Neural cell (in vitro differentiated cells): ENCODE measurements around the gene COG1. TPM values are rescaled to one million over a fixed set of nuclear protein-coding genes. Genes with fewer than 3 reads are reported as not detected.
A peak's percentile ranks its signal among the peaks of the same experiment; 100 is the strongest.

Experiments used
- H2AFZ ChIP-seq: fragments of 200-600, 300-800 bp; sonication (generic), shearing (Covaris generic); 2 replicates; pipeline ENCODE4 v1.6.0; 2014; ENCODE audit warnings: low read depth, mild to moderate bottlenecking, antibody characterized with exemption, low read length, moderate library complexity
- H3F3A ChIP-seq: fragments of 200-600 bp; shearing (Covaris generic); 2 replicates; pipeline ENCODE4 v1.6.1; 2016; ENCODE audit warnings: mild to moderate bottlenecking, moderate library complexity, mixed read lengths, antibody characterized with exemption, low read length; ENCODE audit not compliant: insufficient read depth, poor library complexity, severe bottlenecking
- H3K27ac ChIP-seq: fragments of 200-600, 300-800 bp; sonication (generic), shearing (Covaris generic); 2 replicates; pipeline ENCODE4 v1.5.1; 2014; ENCODE audit warnings: mild to moderate bottlenecking, low read length, moderate library complexity
- H3K27me3 ChIP-seq: fragments of 300-800, 200-600 bp; sonication (generic), shearing (Covaris generic); 2 replicates; pipeline ENCODE4 v1.6.0; 2014; ENCODE audit warnings: mild to moderate bottlenecking, low read depth, low read length, moderate library complexity; ENCODE audit not compliant: insufficient read depth
- H3K36me3 ChIP-seq: fragments of 300-800, 200-600 bp; sonication (generic), shearing (Covaris generic); 2 replicates; pipeline ENCODE4 v1.5.1; 2014; ENCODE audit warnings: mild to moderate bottlenecking, antibody characterized with exemption, low read length, moderate library complexity; ENCODE audit not compliant: insufficient read depth
- H3K4me2 ChIP-seq: fragments of 300-800, 200-600 bp; sonication (generic), shearing (Covaris generic); 2 replicates; pipeline ENCODE4 v1.6.0; 2014; ENCODE audit warnings: mild to moderate bottlenecking, low read length
- H3K4me3 ChIP-seq: fragments of 300-800, 200-600 bp; sonication (generic), shearing (Covaris generic); 2 replicates; pipeline ENCODE4 v1.5.1; 2014; ENCODE audit warnings: mild to moderate bottlenecking, low read length, moderate library complexity
- H3K79me2 ChIP-seq: fragments of 200-600 bp; shearing (Covaris generic); replicated peaks from 2 replicates; pipeline ENCODE4 v1.6.0; 2014; ENCODE audit warnings: mild to moderate bottlenecking, low read length, moderate library complexity; ENCODE audit not compliant: insufficient read depth
- H3K9ac ChIP-seq: fragments of 300-800, 200-600 bp; sonication (generic), shearing (Covaris generic); 2 replicates; pipeline ENCODE4 v1.6.1; 2016; ENCODE audit warnings: mild to moderate bottlenecking, low read length, mixed read lengths
- H3K9me2 ChIP-seq: fragments of 200-600 bp; shearing (Covaris generic); 2 replicates; pipeline ENCODE4 v1.6.1; 2016; ENCODE audit warnings: mild to moderate bottlenecking, low read length, mixed read lengths; ENCODE audit not compliant: insufficient read depth
- H3K9me3 ChIP-seq: fragments of 200-600, 300-800 bp; sonication (generic), shearing (Covaris generic); 2 replicates; pipeline ENCODE4 v1.6.1; 2016; ENCODE audit warnings: mild to moderate bottlenecking, mixed run types, low read length, moderate library complexity, mixed read lengths
- H4K20me1 ChIP-seq: fragments of 200-600 bp; shearing (Covaris generic); 2 replicates; pipeline ENCODE4 v1.6.1; 2016; ENCODE audit warnings: mild to moderate bottlenecking, mixed run types; ENCODE audit not compliant: insufficient read depth
- EP300 ChIP-seq: fragments of 450-650 bp; conservative IDR thresholded peaks from 2 replicates; pipeline ENCODE4 v1.6.1; 2014; ENCODE audit warnings: antibody characterized with exemption, mild to moderate bottlenecking, moderate library complexity; ENCODE audit not compliant: poor library complexity, severe bottlenecking
- EZH2 ChIP-seq: fragments of 200-600, 300-800 bp; shearing (Covaris generic), sonication (generic); IDR thresholded peaks from 2 replicates; pipeline ENCODE4 v1.6.1; 2014; ENCODE audit warnings: antibody characterized with exemption, low read length, borderline replicate concordance, mild to moderate bottlenecking; ENCODE audit not compliant: insufficient read depth, poor library complexity, severe bottlenecking
- MXI1 ChIP-seq: fragments of 450-650 bp; conservative IDR thresholded peaks from 2 replicates; pipeline ENCODE4 v1.6.1; 2014; ENCODE audit warnings: antibody characterized with exemption, mild to moderate bottlenecking; ENCODE audit not compliant: poor library complexity, severe bottlenecking
- POLR2AphosphoS5 ChIP-seq: IDR thresholded peaks from 2 replicates; pipeline ENCODE4 v1.6.1; 2012
- RAD21 ChIP-seq: fragments of 450-650 bp; conservative IDR thresholded peaks from 2 replicates; pipeline ENCODE4 v1.6.1; 2014; ENCODE audit warnings: antibody characterized with exemption, mild to moderate bottlenecking, moderate library complexity
- SMC3 ChIP-seq: fragments of 450-650 bp; conservative IDR thresholded peaks from 2 replicates; pipeline ENCODE4 v1.6.1; 2014; ENCODE audit warnings: antibody characterized with exemption, mild to moderate bottlenecking, moderate library complexity; ENCODE audit not compliant: poor library complexity
- TAF1 ChIP-seq: IDR thresholded peaks from 2 replicates; pipeline ENCODE4 v1.6.1; 2012; ENCODE audit warnings: low read depth
- polyA plus RNA-seq: library from polyadenylated mRNA; depleted of rRNA; stranded (reverse); fragments of >200 nt; gene quantifications from 2 replicates; pipeline ENCODE4 v1.2.3, GENCODE V29; 2014
- TF ChIP-seq, protein P1 (sequence below): fragments of 450-650 bp; IDR thresholded peaks from 2 replicates; pipeline ENCODE4 v1.5.1; 2014; ENCODE audit warnings: antibody characterized with exemption, mild to moderate bottlenecking, moderate library complexity; ENCODE audit not compliant: poor library complexity, severe bottlenecking
- TF ChIP-seq, protein P2 (sequence below): IDR thresholded peaks from 2 replicates; pipeline ENCODE4 v1.6.1; 2012; ENCODE audit warnings: borderline replicate concordance

Gene COG1
- polyA plus RNA-seq, 1 donor from 2014 or later, result 23.5 TPM

DNA sequence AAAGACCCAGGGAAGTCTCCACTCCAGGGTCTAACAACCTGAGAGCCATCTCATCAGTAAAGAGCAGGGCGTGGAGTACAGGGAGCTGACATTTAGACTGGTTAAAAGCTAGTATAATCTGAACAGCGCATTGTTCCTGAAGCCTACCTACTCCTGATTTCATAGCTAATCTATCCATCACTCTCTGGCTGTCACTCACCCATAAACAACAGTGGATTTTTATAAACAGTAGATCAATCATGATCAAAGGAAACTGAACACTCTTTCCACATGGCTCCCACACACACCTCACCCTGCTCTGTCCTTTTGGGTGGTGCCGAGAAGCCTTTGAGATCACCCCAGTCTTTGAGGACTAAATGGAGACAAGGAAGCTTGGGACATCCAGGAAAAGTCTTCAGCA, 13.0 kb upstream of the COG1 start:
- Histone ChIP-seq H4K20me1 (no peaks in the 10 kb centered on the region), H3K9ac (no peak overlapping the region), H3K27me3 (no peaks in the 10 kb centered on the region), H3K9me2 (no peaks in the 10 kb centered on the region), H3K36me3 (no peaks in the 10 kb centered on the region), H3K9me3 (no peaks in the 10 kb centered on the region), H3K4me2 (no peak overlapping the region), H3K79me2 (no peaks in the 10 kb centered on the region), H2AFZ (no peak overlapping the region), H3K27ac (peak overlapping the region; percentile 20), H3F3A (no peaks in the 10 kb centered on the region), H3K4me3 (peak overlapping the region; percentile 20)
- TF ChIP-seq, protein P1, sequence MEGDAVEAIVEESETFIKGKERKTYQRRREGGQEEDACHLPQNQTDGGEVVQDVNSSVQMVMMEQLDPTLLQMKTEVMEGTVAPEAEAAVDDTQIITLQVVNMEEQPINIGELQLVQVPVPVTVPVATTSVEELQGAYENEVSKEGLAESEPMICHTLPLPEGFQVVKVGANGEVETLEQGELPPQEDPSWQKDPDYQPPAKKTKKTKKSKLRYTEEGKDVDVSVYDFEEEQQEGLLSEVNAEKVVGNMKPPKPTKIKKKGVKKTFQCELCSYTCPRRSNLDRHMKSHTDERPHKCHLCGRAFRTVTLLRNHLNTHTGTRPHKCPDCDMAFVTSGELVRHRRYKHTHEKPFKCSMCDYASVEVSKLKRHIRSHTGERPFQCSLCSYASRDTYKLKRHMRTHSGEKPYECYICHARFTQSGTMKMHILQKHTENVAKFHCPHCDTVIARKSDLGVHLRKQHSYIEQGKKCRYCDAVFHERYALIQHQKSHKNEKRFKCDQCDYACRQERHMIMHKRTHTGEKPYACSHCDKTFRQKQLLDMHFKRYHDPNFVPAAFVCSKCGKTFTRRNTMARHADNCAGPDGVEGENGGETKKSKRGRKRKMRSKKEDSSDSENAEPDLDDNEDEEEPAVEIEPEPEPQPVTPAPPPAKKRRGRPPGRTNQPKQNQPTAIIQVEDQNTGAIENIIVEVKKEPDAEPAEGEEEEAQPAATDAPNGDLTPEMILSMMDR, result no peak
- TF ChIP-seq RAD21 (peak; percentile 9), TAF1 (no peak), SMC3 (peak; percentile 12), EZH2 (no peak), MXI1 (peak; percentile 48), POLR2AphosphoS5 (peak; percentile 91), EP300 (peak; percentile 95)
- TF ChIP-seq, protein P2, sequence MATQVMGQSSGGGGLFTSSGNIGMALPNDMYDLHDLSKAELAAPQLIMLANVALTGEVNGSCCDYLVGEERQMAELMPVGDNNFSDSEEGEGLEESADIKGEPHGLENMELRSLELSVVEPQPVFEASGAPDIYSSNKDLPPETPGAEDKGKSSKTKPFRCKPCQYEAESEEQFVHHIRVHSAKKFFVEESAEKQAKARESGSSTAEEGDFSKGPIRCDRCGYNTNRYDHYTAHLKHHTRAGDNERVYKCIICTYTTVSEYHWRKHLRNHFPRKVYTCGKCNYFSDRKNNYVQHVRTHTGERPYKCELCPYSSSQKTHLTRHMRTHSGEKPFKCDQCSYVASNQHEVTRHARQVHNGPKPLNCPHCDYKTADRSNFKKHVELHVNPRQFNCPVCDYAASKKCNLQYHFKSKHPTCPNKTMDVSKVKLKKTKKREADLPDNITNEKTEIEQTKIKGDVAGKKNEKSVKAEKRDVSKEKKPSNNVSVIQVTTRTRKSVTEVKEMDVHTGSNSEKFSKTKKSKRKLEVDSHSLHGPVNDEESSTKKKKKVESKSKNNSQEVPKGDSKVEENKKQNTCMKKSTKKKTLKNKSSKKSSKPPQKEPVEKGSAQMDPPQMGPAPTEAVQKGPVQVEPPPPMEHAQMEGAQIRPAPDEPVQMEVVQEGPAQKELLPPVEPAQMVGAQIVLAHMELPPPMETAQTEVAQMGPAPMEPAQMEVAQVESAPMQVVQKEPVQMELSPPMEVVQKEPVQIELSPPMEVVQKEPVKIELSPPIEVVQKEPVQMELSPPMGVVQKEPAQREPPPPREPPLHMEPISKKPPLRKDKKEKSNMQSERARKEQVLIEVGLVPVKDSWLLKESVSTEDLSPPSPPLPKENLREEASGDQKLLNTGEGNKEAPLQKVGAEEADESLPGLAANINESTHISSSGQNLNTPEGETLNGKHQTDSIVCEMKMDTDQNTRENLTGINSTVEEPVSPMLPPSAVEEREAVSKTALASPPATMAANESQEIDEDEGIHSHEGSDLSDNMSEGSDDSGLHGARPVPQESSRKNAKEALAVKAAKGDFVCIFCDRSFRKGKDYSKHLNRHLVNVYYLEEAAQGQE, result peak; percentile 42

DNA sequence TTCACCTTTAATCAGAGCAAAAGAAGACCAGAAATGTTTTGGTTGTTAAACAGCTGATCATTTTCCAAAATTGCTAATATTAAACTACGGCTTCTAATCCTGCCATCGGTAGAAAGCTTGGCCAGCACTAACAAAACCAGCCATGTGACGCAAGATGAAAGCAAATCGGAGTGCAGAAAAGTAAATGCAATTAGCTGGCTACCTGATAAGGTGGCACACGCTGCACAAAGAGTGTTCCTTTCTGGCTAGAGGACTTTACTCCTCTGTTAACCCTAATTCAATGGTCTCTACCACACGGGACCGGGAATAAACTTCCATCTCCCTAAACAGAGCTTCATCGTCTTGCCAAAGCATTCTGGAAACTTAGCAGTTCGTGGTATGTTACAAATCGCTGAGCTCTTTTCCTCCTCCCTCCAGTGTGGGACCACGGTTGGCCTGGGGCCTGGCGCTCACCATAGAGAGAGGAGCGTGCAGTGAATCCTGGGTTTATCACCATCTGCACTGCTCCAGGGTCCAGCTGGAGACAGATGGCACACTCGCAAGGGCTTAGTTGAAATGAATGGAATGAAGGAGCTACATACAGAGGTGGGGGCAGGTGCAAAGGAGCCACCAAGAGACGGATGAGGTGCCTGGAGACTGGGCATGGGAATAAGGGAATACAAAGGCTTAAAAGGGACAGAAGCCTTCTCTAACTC, 10.1 kb upstream of the COG1 start:
- Histone ChIP-seq H3K27me3 (no peaks in the 10 kb centered on the region), H3K36me3 (no peaks in the 10 kb centered on the region), H3K4me2 (no peak overlapping the region), H3K9ac (no peak overlapping the region), H3K9me3 (no peaks in the 10 kb centered on the region), H4K20me1 (no peaks in the 10 kb centered on the region), H3F3A (no peaks in the 10 kb centered on the region), H3K9me2 (no peaks in the 10 kb centered on the region), H3K27ac (no peak overlapping the region), H2AFZ (no peak overlapping the region), H3K79me2 (no peaks in the 10 kb centered on the region), H3K4me3 (no peak overlapping the region)
- no peak for TF ChIP-seq MXI1
- TF ChIP-seq SMC3, result no peak
- no peak for TF ChIP-seq EZH2
- TF ChIP-seq RAD21, result no peak
- TF ChIP-seq, protein P1, result no peak
- no peak for TF ChIP-seq POLR2AphosphoS5
- TF ChIP-seq, protein P2, result no peak
- TF ChIP-seq EP300, result no peak
- TF ChIP-seq TAF1, result no peak
